Suprapubic skin (tissue), 3 donors: Measurements from ENCODE around the gene IFIT1B.

ENCODE experiments used
- CTCF ChIP-seq, 2 donors: fragments of 200-600 bp in 1 of 2; fragments of 450-650 bp in 1 of 2; sonication (generic) in 1 of 2; IDR thresholded peaks; one replicate each; pipeline ENCODE4 v1.5.1; 2016 to 2019; ENCODE audit warnings: antibody characterized with exemption in 2 of 2, mild to moderate bottlenecking in 1 of 2, moderate library complexity in 1 of 2
- POLR2A ChIP-seq, 2 donors: fragments of 450-650 bp; IDR thresholded peaks; one replicate each; pipeline ENCODE4 v1.6.1; 2017; ENCODE audit warnings: antibody characterized with exemption in 2 of 2, mild to moderate bottlenecking in 2 of 2, moderate library complexity in 2 of 2

GRCh38 chr10:89419548-89419947 is 41.7 kb downstream of the IFIT1B start:
- TF ChIP-seq CTCF (IDR thresholded peaks at IDR 0.05) (peak in 1 of 2 donors; percentile 11), POLR2A (IDR thresholded peaks at IDR 0.05) (no peak)
